Esophagus (tissue), 2 donors: ENCODE results near the gene EEFSEC. TPM values are rescaled to one million over a fixed set of nuclear protein-coding genes. Genes with fewer than 3 reads are reported as not detected.

Experiments used
- H3K27ac ChIP-seq, 2 donors: one replicate each; pipeline ENCODE4 v1.5.1; 2013; ENCODE audit warnings: low read depth in 2 of 2, mild to moderate bottlenecking in 2 of 2, inconsistent platforms in 1 of 2, low read length in 1 of 2, moderate library complexity in 1 of 2
- H3K27me3 ChIP-seq, 2 donors: one replicate each; pipeline ENCODE4 v1.6.1; 2013; ENCODE audit warnings: low read length in 2 of 2, control low read depth in 1 of 2, mild to moderate bottlenecking in 1 of 2; ENCODE audit not compliant: insufficient read depth in 2 of 2, control insufficient read depth in 1 of 2
- H3K36me3 ChIP-seq, 2 donors: one replicate each; pipeline ENCODE4 v1.6.1; 2013; ENCODE audit warnings: low read length in 1 of 2; ENCODE audit not compliant: control insufficient read depth in 2 of 2, insufficient read depth in 2 of 2
- H3K4me1 ChIP-seq, 2 donors: one replicate each; pipeline ENCODE4 v1.6.1; 2013; ENCODE audit warnings: low read length in 1 of 2; ENCODE audit not compliant: control insufficient read depth in 2 of 2, insufficient read depth in 2 of 2
- H3K4me3 ChIP-seq, 2 donors: one replicate each; pipeline ENCODE4 v1.5.1; 2013; ENCODE audit warnings: low read length in 2 of 2, mild to moderate bottlenecking in 2 of 2, low read depth in 1 of 2, moderate library complexity in 1 of 2
- H3K9me3 ChIP-seq, 2 donors: one replicate each; pipeline ENCODE4 v1.6.1; 2013; ENCODE audit warnings: mild to moderate bottlenecking in 2 of 2, low read depth in 1 of 2, low read length in 1 of 2, moderate library complexity in 1 of 2; ENCODE audit not compliant: control insufficient read depth in 2 of 2, insufficient read depth in 1 of 2
- WGBS, 2 donors: extraction: QIAGEN DNeasy Blood & Tissue Kit; methylation state at CpG; one replicate each; pipeline ENCODE4 v1.1.7; 2013; 5-methylcytosine and 5-hydroxymethylcytosine counted together
- polyA plus RNA-seq, 2 donors: library from polyadenylated mRNA; stranded (reverse); fragments of 200-250 nt; gene quantifications; one replicate each; pipeline ENCODE4 v1.2.3, GENCODE V29; 2013
- donor health status: healthy with polysubstance abuse.
- donor health status: Bipolar disorder and iron deficiency.

Gene EEFSEC
- polyA plus RNA-seq, 2 donors: 6.1 to 10.0 TPM

GRCh38 chr3:128415200-128415772 lies 262.0 kb downstream of the EEFSEC start:
- H3K27ac ChIP-seq: no peak overlapping the region
- H3K4me1 ChIP-seq: no peaks in the 10 kb centered on the region
- H3K27me3 ChIP-seq: no peaks in the 10 kb centered on the region
- WGBS, 2 donors: 91% methylated on average over 15 to 16 of the region's 16 CpGs
- peaks cover 0 to 5% of the 10 kb centered on the region in 2 donors for H3K9me3 ChIP-seq
- no peak overlapping the region for H3K4me3 ChIP-seq
- no peaks in the 10 kb centered on the region for H3K36me3 ChIP-seq

GRCh38 chr3:128415773-128416577 lies 262.7 kb downstream of the EEFSEC start:
- H3K9me3 ChIP-seq: peaks cover 0 to 5% of the 10 kb centered on the region in 2 donors
- H3K4me3 ChIP-seq: no peak overlapping the region
- no peaks in the 10 kb centered on the region for H3K4me1 ChIP-seq
- H3K27ac ChIP-seq: no peak overlapping the region
- no peaks in the 10 kb centered on the region for H3K36me3 ChIP-seq
- no peaks in the 10 kb centered on the region for H3K27me3 ChIP-seq
- 79% methylated on average over 16 to 19 of the region's 19 CpGs for WGBS, 2 donors

DNA sequence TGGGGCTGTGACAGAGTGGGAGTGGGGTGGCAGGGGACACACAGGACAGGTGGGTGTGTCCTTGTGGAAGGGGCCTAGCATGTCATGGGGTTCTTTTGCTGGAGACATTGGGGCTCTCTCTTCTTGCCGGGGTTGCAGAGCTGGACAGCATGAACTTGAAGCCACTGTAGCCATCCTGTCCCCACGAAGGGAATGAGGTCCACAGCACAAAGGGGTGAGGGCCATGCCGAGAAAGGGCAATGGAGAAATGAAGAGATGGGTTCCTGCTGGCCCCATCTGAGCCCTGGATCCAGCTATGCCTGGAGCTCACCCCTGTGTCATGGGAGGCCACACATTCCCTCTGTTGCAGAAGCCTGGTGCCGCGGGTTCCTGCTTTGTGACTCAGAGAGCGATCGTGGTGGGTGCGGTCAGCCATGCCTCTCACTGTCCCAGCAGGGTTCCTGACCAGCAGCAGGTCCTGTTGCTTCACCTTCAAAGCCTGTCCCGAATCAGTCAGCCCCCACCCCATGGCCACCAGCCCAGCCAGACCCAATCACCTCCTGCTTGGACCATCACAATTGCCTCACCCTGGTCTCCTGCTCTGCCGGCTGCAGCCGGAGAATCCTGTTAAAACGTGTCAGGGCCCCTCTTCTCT lies 263.4 kb downstream of the EEFSEC start:
- Histone ChIP-seq H3K4me3 (no peak overlapping the region), H3K9me3 (peaks cover 0 to 5% of the 10 kb centered on the region in 2 donors), H3K4me1 (no peaks in the 10 kb centered on the region), H3K27me3 (no peaks in the 10 kb centered on the region), H3K27ac (no peak overlapping the region), H3K36me3 (no peaks in the 10 kb centered on the region)
- 60 to 68% methylated on average over 12 of the region's 12 CpGs for WGBS, 2 donors

- Histone ChIP-seq H3K27ac (no peak overlapping the region), H3K4me3 (no peak overlapping the region), H3K36me3 (no peaks in the 10 kb centered on the region), H3K9me3 (peaks cover 0 to 5% of the 10 kb centered on the region in 2 donors), H3K27me3 (no peaks in the 10 kb centered on the region), H3K4me1 (no peaks in the 10 kb centered on the region)
- 89 to 96% methylated on average over 2 of the region's 2 CpGs for WGBS, 2 donors
Measured at GRCh38 chr3:128418900-128419299, 265.6 kb downstream of the EEFSEC start.

- Histone ChIP-seq H3K9me3 (peaks cover 0 to 5% of the 10 kb centered on the region in 2 donors), H3K4me1 (no peaks in the 10 kb centered on the region), H3K36me3 (no peaks in the 10 kb centered on the region), H3K4me3 (no peak overlapping the region), H3K27me3 (no peaks in the 10 kb centered on the region), H3K27ac (no peak overlapping the region)
- whole genome bisulfite sequencing, 2 donors: 96 to 98% methylated on average over 4 of the region's 4 CpGs
Measured at GRCh38 chr3:128419311-128419710, 266.0 kb downstream of the EEFSEC start.

DNA sequence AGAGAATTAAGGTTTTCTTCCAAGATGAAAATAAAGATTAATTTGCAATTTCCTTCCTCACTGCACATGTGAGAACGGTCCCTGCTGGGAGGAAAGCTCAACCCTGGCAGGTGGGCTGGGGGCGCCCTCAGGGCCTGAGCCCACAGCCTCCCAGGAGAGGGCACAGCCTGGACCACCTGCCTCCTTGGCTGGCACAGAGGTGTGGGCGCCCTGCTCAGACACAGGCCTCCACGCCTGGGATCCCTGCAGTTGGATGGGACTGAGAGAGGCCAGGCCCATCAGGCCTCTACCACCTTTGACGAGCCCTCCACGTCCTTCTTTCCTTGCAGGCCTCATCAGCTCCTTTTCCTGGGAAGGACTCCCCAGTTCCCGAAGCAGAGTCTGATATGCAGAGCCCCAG lies 267.0 kb downstream of the EEFSEC start:
- Histone ChIP-seq H3K4me1 (no peaks in the 10 kb centered on the region), H3K36me3 (no peaks in the 10 kb centered on the region), H3K27me3 (no peaks in the 10 kb centered on the region), H3K27ac (no peak overlapping the region), H3K9me3 (peaks cover 0 to 5% of the 10 kb centered on the region in 2 donors), H3K4me3 (no peak overlapping the region)
- WGBS, 2 donors: 90 to 95% methylated on average over 7 of the region's 7 CpGs

DNA sequence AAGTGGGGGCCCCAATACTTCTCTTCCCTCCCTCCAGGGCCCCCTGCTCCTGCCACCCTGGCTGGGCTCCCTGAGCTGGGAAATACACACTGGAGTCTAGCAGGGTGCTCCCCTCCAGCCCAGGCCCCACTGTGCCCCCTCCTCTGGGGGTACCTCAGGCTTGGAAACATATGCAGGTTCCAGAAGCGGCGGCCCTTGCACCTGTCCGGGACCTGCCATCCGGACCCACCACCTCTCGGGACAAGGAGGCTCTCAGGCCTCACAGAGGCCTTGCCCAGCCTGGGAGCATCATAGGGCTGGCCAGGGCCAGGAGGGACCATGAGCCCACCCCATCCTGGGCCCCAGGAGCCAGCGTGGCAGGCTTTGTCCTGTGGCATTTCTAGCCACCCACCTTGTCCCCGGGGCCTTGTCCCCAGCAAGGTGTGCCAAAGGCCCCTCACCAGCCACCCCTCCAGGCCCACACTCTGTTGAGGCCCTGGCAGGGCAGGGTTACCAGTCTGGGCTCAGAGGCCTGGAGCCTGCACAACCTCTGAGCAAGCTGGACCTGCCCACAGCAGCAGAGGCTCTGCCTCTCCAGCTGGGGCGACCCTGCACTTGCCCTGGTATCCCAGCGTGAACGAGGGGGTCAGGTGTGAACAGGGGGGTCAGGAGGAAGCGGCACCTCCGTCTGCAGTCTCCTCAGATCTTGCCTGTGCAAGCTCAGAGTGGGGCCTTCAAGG lies 267.6 kb downstream of the EEFSEC start:
- no peak overlapping the region for H3K27ac ChIP-seq
- no peak overlapping the region for H3K4me3 ChIP-seq
- H3K9me3 ChIP-seq: peaks cover 0 to 5% of the 10 kb centered on the region in 2 donors
- H3K27me3 ChIP-seq: no peaks in the 10 kb centered on the region
- H3K36me3 ChIP-seq: no peaks in the 10 kb centered on the region
- H3K4me1 ChIP-seq: no peaks in the 10 kb centered on the region
- WGBS, 2 donors: 81 to 83% methylated on average over 12 of the region's 12 CpGs

DNA sequence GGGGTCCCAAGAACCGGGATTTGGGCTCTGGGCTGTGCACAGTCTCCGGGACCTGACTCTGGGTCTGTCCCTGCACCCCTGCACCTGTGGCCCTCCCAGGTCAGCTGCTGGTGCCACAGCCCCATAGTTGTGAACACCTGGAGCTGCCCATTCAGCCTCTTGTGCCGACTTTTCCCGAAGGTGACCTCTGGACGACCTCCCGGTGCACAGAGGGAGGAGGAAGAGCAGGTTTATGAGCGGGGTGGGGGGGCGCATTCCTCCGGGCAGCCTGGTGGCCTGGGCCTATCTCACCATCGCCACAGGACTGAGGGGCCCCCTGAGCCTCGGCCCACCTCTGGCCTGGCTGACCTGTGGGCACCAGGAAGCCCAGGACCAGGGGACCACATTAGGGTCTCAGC lies 268.2 kb downstream of the EEFSEC start:
- WGBS, 2 donors: 68 to 71% methylated on average over 11 of the region's 11 CpGs
- Histone ChIP-seq H3K27ac (no peak overlapping the region), H3K27me3 (no peaks in the 10 kb centered on the region), H3K36me3 (no peaks in the 10 kb centered on the region), H3K9me3 (peaks cover 0 to 5% of the 10 kb centered on the region in 2 donors), H3K4me3 (no peak overlapping the region), H3K4me1 (peaks cover 0 to 2% of the 10 kb centered on the region in 2 donors)

DNA sequence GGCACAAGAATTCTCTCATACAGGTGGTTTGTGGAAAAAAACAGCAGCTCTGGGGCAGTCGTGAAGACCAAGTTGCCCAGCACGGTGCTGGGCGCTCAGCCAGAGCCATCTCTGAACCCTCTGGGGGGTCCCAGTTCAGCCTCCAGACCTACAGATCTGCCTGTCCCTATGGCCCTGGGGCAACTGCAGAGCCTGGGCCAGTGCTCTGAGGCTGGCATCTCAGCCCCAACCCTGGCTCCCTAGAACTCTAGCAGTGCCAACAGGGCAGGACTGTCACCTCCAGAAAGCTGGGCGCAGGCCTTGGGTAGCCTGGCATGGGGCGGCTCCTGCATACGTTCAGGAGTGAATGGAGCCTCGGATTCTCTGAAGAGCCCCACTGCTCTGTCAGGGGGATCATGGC lies 268.7 kb downstream of the EEFSEC start:
- Histone ChIP-seq H3K4me3 (no peak overlapping the region), H3K27me3 (no peaks in the 10 kb centered on the region), H3K36me3 (no peaks in the 10 kb centered on the region), H3K9me3 (peaks cover 0 to 5% of the 10 kb centered on the region in 2 donors), H3K27ac (no peak overlapping the region), H3K4me1 (peaks cover 0 to 2% of the 10 kb centered on the region in 2 donors)
- 83 to 87% methylated on average over 7 of the region's 7 CpGs for WGBS, 2 donors
